WERI-Rb-1 (cell line): ENCODE results near the gene SARS2.
"Not testable (repeated sequence)": the region's sequence is repeated elsewhere in the genome, so short reads cannot be mapped to it uniquely, and the experiment has no call there.

ENCODE experiments used
- DNase-seq: peaks from one replicate; pipeline ENCODE4 v3.0.0-alpha.2; 2020
- H3K27ac ChIP-seq: fragments of 250-450 bp; sonication (Bioruptor Pico); 2 replicates; pipeline ENCODE4 v1.5.1; 2020; ENCODE audit warnings: mild to moderate bottlenecking, moderate library complexity
- H3K27me3 ChIP-seq: fragments of 250-450 bp; sonication (Bioruptor Pico); 2 replicates; pipeline ENCODE4 v1.5.1; 2021; ENCODE audit warnings: mild to moderate bottlenecking, low read depth, moderate library complexity; ENCODE audit not compliant: insufficient read depth, severe bottlenecking
- H3K36me3 ChIP-seq: fragments of 250-450 bp; sonication (Bioruptor Pico); 2 replicates; pipeline ENCODE4 v1.5.1; 2020; ENCODE audit warnings: mild to moderate bottlenecking, moderate library complexity
- H3K4me3 ChIP-seq: 2 replicates; pipeline ENCODE4 v1.5.1; 2011; ENCODE audit warnings: low read depth, mild to moderate bottlenecking, control low read depth, low read length
- H3K9me3 ChIP-seq: fragments of 250-450 bp; sonication (Bioruptor Pico); 2 replicates; pipeline ENCODE4 v1.5.1; 2021; ENCODE audit warnings: mild to moderate bottlenecking, moderate library complexity; ENCODE audit not compliant: severe bottlenecking
- TF ChIP-seq, protein P1 (sequence below): IDR thresholded peaks from 2 replicates; pipeline ENCODE4 v1.5.1; 2011; ENCODE audit warnings: low read depth, mild to moderate bottlenecking, control low read depth, inconsistent platforms, low read length

The SARS2 gene

DNA sequence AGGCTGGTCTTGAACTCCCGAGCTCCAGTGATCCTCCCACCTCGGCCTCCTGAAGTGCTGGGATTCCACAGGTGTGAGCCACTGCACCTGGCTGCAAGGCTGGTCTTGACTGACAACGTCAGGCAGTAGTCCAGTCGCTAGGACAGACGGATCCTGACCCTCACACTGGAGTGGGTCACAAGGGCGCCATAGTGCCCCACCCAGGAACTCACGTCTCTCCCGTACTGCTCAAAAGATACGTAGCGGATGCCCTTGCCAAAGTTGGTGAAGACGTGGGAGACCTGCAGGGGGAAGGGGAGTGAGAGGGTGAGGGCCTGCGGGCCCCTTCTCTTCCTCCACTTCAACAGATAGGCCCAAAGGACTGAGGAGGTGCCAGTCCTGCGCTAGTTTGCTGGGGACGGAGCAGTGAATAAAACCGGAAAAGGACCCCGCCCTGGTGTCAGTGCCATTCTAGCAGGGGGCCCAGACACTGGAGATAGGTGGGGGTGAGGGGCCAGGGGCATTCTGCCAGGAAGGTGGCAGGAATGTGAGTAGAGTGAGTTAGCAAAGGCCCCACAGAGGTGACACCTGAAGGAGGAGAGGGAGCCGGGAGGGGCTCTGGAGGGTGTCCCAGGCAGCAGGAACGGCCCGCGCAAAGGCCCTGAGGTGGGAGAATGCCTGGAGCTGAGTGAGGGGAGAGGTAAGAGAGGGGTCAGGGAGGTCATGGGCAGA is 12.1 kb upstream of the SARS2 start:
- Histone ChIP-seq H3K9me3 (no peaks in the 10 kb centered on the region), H3K27ac (no peak overlapping the region; the same call in 1 of the 2 replicates), H3K4me3 (no peak overlapping the region), H3K36me3 (peaks cover 32% of the 10 kb centered on the region), H3K27me3 (no peaks in the 10 kb centered on the region)
- TF ChIP-seq, protein P1, sequence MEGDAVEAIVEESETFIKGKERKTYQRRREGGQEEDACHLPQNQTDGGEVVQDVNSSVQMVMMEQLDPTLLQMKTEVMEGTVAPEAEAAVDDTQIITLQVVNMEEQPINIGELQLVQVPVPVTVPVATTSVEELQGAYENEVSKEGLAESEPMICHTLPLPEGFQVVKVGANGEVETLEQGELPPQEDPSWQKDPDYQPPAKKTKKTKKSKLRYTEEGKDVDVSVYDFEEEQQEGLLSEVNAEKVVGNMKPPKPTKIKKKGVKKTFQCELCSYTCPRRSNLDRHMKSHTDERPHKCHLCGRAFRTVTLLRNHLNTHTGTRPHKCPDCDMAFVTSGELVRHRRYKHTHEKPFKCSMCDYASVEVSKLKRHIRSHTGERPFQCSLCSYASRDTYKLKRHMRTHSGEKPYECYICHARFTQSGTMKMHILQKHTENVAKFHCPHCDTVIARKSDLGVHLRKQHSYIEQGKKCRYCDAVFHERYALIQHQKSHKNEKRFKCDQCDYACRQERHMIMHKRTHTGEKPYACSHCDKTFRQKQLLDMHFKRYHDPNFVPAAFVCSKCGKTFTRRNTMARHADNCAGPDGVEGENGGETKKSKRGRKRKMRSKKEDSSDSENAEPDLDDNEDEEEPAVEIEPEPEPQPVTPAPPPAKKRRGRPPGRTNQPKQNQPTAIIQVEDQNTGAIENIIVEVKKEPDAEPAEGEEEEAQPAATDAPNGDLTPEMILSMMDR: no peak
- no peak for DNase-seq

DNA sequence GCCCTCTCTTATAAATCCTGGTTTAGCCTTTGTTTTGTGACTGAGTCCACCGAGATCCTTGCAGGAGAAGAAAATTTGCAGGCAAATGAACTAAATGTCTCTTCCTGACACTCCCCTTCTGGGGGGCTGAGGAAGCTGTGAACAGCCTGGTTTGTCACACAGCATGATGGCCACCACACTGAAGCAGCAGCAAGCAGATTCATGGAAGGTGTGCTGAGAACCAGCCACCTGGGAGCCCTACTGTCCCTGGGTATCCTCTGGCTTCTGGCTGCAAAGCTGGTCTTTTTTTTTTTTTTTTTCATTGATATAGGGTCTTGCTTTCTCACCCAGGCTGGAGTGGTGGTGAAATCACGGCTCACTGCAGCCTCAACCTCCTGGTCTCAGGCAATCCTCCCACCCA is 11.4 kb upstream of the SARS2 start:
- Histone ChIP-seq H3K27me3 (no peaks in the 10 kb centered on the region), H3K9me3 (no peaks in the 10 kb centered on the region), H3K27ac (peak overlapping the region; percentile 45), H3K4me3 (no peak overlapping the region), H3K36me3 (peaks cover 28% of the 10 kb centered on the region)
- no peak for DNase-seq
- TF ChIP-seq, protein P1: no peak

DNA sequence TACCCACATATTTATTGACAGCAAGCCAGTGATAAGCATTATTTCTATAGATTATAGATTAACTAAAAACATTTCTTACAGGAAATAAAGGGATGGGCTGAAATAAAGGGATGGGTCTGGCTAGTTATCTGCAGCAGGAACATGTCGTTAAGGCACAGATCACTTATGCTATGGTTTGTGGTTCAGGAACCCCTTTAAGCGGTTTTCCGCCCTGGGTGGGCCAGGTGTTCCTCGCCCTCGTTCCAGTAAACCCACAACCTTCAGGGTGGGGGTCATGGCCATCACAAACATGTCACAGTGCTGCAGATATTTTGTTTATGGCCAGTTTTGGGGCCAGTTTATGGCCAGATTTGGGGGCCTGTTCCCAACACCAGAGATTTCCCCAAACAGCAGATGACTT is 10.9 kb upstream of the SARS2 start:
- DNase-seq, H3K4me3 ChIP-seq, H3K27me3 ChIP-seq, H3K9me3 ChIP-seq: not testable (repeated sequence)
- Histone ChIP-seq H3K27ac (peak overlapping the region; percentile 45), H3K36me3 (peaks cover 23% of the 10 kb centered on the region)

DNA sequence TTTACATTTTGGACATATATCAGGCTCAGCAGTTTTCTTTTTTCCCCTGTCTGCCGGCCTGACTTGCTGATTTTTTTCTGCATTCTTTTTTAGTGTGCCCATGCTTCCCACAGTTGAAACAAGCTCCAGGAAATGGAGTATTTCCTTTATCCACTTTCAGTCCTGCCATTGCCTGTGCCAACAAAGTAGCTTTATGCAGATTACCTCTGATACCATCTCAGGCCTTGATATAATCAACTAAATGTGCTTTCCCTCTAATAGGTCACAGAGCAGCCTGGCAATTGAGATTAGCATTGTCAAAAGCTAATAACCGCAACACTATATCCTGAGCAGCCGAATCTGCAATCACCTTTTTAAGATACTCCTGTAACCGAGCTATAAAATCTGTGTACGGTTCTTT is 9.4 kb upstream of the SARS2 start:
- Histone ChIP-seq H3K27ac (peak overlapping the region; percentile 17; the same call in 1 of the 2 replicates), H3K4me3 (no peak overlapping the region), H3K9me3 (no peaks in the 10 kb centered on the region), H3K27me3 (no peaks in the 10 kb centered on the region), H3K36me3 (peaks cover 15% of the 10 kb centered on the region)
- TF ChIP-seq, protein P1: no peak
- DNase-seq: no peak

DNA sequence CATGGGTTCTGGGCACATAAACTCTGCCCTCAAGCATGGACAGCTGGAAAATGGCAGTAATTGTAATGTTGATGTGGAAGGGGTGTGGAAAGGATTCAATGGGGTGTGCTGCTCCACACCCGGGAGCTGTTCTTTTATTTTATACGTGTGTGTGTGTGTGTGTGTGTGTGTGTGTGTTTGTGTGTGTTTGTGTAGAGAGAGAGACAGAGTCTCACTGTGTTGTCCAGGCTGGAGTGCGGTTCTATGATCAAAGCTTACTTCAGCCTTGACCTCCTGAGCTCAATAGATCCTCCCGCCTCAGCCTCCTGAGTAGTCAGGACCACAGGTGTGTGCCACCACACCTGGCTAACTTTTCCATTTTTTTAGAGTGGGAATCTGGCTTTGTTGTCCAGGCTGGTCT is 3.0 kb upstream of the SARS2 start:
- TF ChIP-seq, protein P1: no peak
- no peak overlapping the region for H3K4me3 ChIP-seq
- no peak for DNase-seq
- peaks cover 18% of the 10 kb centered on the region for H3K36me3 ChIP-seq
- no peaks in the 10 kb centered on the region for H3K9me3 ChIP-seq
- no peaks in the 10 kb centered on the region for H3K27me3 ChIP-seq
- H3K27ac ChIP-seq: no peak overlapping the region

DNA sequence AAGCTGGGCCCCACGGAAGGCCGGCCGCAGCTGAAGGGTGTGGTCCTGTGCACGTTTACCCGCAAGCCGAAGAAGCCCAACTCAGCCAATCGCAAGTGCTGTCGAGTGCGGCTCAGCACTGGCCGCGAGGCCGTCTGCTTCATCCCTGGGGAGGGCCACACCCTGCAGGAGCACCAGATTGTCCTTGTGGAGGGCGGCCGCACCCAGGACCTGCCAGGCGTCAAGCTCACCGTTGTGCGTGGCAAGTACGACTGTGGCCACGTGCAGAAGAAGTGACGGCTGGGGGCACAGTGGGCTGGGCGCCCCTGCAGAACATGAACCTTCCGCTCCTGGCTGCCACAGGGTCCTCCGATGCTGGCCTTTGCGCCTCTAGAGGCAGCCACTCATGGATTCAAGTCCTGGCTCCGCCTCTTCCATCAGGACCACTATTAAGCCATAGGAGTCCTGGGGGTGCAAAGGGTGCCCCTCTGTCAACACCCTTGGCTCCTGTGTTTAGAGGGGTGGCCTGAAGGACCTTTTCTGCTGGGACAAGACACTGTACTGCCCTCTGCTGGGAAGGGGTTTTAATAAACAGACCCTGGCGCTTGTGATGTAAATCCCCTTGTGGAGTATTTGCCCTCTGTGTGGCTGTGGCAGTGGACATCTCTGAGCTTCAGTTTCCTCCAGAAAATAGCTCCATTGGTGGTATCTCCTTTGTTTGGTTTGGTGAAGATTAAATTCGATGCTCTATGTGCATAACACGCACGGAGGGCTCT is 2.0 kb upstream of the SARS2 start:
- H3K36me3 ChIP-seq: peaks cover 18% of the 10 kb centered on the region
- peak; percentile 60 for DNase-seq

More for the DNA sequence above, 2.0 kb upstream of the SARS2 start:
- H3K27me3 ChIP-seq: no peaks in the 10 kb centered on the region
- TF ChIP-seq, protein P1: peak; percentile 45
- no peak overlapping the region for H3K27ac ChIP-seq
- no peak overlapping the region for H3K4me3 ChIP-seq
- H3K9me3 ChIP-seq: no peaks in the 10 kb centered on the region
